ENCODE data around the gene MRPL40.

DNA sequence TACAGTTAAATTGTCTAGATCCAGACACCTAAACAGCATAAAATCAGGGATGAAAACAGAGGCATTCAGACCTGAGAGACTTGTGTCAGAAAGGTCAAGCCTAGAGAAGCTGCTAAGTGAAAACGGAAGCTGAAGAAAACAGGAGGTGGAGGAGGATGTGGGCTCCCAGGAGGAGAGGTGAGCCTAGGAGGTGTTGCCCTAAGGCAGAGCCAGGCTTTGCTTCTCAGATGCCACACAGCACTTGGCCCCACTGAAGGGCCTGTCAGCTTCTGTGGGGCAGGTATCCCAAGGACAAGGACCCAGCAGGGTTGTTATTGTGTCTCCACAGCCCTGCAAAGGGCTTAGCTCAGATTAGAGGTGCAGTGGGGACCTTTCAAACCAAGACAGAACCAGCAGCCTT is 32.2 kb downstream of the MRPL40 start:
- TF ChIP-seq FOXM1 (IDR thresholded peaks at IDR 0.05; ENCODE audit: low read depth, low read length), result no peak
- TF ChIP-seq, protein P1, sequence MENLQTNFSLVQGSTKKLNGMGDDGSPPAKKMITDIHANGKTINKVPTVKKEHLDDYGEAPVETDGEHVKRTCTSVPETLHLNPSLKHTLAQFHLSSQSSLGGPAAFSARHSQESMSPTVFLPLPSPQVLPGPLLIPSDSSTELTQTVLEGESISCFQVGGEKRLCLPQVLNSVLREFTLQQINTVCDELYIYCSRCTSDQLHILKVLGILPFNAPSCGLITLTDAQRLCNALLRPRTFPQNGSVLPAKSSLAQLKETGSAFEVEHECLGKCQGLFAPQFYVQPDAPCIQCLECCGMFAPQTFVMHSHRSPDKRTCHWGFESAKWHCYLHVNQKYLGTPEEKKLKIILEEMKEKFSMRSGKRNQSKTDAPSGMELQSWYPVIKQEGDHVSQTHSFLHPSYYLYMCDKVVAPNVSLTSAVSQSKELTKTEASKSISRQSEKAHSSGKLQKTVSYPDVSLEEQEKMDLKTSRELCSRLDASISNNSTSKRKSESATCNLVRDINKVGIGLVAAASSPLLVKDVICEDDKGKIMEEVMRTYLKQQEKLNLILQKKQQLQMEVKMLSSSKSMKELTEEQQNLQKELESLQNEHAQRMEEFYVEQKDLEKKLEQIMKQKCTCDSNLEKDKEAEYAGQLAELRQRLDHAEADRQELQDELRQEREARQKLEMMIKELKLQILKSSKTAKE (IDR thresholded peaks at IDR 0.05; ENCODE audit: low read depth, poor library complexity, severe bottlenecking), result no peak
- no peak for TF ChIP-seq JUND (IDR thresholded peaks at IDR 0.05; ENCODE audit: low read depth, low read length)
- TF ChIP-seq, protein P2, sequence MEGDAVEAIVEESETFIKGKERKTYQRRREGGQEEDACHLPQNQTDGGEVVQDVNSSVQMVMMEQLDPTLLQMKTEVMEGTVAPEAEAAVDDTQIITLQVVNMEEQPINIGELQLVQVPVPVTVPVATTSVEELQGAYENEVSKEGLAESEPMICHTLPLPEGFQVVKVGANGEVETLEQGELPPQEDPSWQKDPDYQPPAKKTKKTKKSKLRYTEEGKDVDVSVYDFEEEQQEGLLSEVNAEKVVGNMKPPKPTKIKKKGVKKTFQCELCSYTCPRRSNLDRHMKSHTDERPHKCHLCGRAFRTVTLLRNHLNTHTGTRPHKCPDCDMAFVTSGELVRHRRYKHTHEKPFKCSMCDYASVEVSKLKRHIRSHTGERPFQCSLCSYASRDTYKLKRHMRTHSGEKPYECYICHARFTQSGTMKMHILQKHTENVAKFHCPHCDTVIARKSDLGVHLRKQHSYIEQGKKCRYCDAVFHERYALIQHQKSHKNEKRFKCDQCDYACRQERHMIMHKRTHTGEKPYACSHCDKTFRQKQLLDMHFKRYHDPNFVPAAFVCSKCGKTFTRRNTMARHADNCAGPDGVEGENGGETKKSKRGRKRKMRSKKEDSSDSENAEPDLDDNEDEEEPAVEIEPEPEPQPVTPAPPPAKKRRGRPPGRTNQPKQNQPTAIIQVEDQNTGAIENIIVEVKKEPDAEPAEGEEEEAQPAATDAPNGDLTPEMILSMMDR (IDR thresholded peaks at IDR 0.05 in 2 of 3, conservative IDR thresholded peaks at IDR 0.05 in 1 of 3; ENCODE audit: control insufficient read depth in 2 of 3, extremely low read depth in 1 of 3, insufficient read depth in 1 of 3, low read depth in 3 of 3, low read length in 3 of 3), result no peak
- no peak for TF ChIP-seq HDAC2 (IDR thresholded peaks at IDR 0.05)
- TF ChIP-seq ZNF622 (IDR thresholded peaks at IDR 0.05), result no peak
- TF ChIP-seq, protein P3, sequence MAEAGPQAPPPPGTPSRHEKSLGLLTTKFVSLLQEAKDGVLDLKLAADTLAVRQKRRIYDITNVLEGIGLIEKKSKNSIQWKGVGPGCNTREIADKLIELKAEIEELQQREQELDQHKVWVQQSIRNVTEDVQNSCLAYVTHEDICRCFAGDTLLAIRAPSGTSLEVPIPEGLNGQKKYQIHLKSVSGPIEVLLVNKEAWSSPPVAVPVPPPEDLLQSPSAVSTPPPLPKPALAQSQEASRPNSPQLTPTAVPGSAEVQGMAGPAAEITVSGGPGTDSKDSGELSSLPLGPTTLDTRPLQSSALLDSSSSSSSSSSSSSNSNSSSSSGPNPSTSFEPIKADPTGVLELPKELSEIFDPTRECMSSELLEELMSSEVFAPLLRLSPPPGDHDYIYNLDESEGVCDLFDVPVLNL (IDR thresholded peaks at IDR 0.05; ENCODE audit: low read depth, low read length), result no peak
- no peak for TF ChIP-seq SIX5 (IDR thresholded peaks at IDR 0.05; ENCODE audit: low read depth, low read length, severe bottlenecking)
- no peak for TF ChIP-seq SUZ12 (IDR thresholded peaks at IDR 0.05; ENCODE audit: unreplicated experiment)
- no peak for TF ChIP-seq CREM (IDR thresholded peaks at IDR 0.05; ENCODE audit: low read depth)
- no peak for TF ChIP-seq KDM1A (IDR thresholded peaks at IDR 0.05; ENCODE audit: borderline replicate concordance)
- no peak for TF ChIP-seq ZSCAN29 (IDR thresholded peaks at IDR 0.05)
